ENCODE results near the gene XDH. TPM values are rescaled to one million over a fixed set of nuclear protein-coding genes. Genes with fewer than 3 reads are reported as not detected.

Gene XDH
- polyA plus RNA-seq, 1 donor (not counting 4 experiments of a cell fraction or from before 2014, with no cell fraction given) = 40.6 TPM

DNA sequence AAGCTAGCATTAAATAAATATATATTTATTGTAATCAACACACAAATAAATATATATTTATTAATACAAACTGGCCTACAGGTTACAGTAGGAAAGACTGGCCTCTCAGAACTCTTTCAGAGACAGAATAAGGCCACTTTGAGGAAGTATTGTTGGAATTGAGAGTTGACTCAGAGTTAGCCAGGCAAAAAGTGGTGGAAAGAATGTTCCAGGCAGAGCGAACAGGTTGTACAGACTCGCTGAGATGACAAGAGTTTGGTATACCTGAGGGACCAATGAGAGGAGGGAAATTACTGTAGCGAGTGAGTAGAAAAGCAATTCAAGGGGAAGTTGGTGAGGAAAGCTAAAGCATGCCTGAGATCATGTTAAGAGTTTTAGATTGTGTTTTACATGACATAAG lies 19.0 kb upstream of the XDH start:
- H3K4me3 ChIP-seq (ENCODE audit: control insufficient read depth in 2 of 3, extremely low read depth in 1 of 3, insufficient read depth in 2 of 3, low read depth in 1 of 3, low read length in 3 of 3) = no peak overlapping the region
- TF ChIP-seq EZH2 (IDR thresholded peaks at IDR 0.05; ENCODE audit: low read length) = no peak
- TF ChIP-seq, protein P1, sequence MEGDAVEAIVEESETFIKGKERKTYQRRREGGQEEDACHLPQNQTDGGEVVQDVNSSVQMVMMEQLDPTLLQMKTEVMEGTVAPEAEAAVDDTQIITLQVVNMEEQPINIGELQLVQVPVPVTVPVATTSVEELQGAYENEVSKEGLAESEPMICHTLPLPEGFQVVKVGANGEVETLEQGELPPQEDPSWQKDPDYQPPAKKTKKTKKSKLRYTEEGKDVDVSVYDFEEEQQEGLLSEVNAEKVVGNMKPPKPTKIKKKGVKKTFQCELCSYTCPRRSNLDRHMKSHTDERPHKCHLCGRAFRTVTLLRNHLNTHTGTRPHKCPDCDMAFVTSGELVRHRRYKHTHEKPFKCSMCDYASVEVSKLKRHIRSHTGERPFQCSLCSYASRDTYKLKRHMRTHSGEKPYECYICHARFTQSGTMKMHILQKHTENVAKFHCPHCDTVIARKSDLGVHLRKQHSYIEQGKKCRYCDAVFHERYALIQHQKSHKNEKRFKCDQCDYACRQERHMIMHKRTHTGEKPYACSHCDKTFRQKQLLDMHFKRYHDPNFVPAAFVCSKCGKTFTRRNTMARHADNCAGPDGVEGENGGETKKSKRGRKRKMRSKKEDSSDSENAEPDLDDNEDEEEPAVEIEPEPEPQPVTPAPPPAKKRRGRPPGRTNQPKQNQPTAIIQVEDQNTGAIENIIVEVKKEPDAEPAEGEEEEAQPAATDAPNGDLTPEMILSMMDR (optimal IDR thresholded peaks at IDR 0.05 in 1 of 3, IDR thresholded peaks at IDR 0.05 in 1 of 3, conservative IDR thresholded peaks at IDR 0.05 in 1 of 3; ENCODE audit: extremely low read depth in 1 of 3, insufficient read depth in 2 of 3, low read length in 3 of 3) = no peak
- dilution Hi-C loops (cut with MboI; ENCODE audit: extremely low pct_ligation_motif_present, low sequenced_read_pairs) = no loop called here
- DNase-seq (ENCODE audit: low read depth, low spot score) (no peak), FAIRE-seq (peak; percentile 65)
- no peak overlapping the region for H3K9ac ChIP-seq (ENCODE audit: control insufficient read depth, extremely low read depth, insufficient read depth, low read length)
- peaks cover 23% of the 10 kb centered on the region for H3K4me1 ChIP-seq (ENCODE audit: control insufficient read depth, extremely low read depth, insufficient read depth, low read length)
- no peaks in the 10 kb centered on the region for H3K9me1 ChIP-seq (ENCODE audit: control insufficient read depth, extremely low read depth, insufficient read depth, low read length)
- no peaks in the 10 kb centered on the region for H4K20me1 ChIP-seq (ENCODE audit: control insufficient read depth, extremely low read depth, insufficient read depth, low read length)
- H3K9me3 ChIP-seq (ENCODE audit: control insufficient read depth, low read depth, low read length) = no peaks in the 10 kb centered on the region
- H3K27ac ChIP-seq (ENCODE audit: control insufficient read depth, insufficient read depth, low read length) = no peak overlapping the region
- H3K36me3 ChIP-seq (ENCODE audit: control insufficient read depth in 2 of 2, extremely low read depth in 1 of 2, insufficient read depth in 2 of 2, low read length in 2 of 2) = no peaks in the 10 kb centered on the region
- no peaks in the 10 kb centered on the region for H3K27me3 ChIP-seq (ENCODE audit: control insufficient read depth, extremely low read depth, insufficient read depth, low read length)
- H3K4me2 ChIP-seq (ENCODE audit: control insufficient read depth, extremely low read depth, insufficient read depth, low read depth, low read length) = no peak overlapping the region
- H3K79me2 ChIP-seq (ENCODE audit: control insufficient read depth, insufficient read depth, low read length) = no peaks in the 10 kb centered on the region
- H2AFZ ChIP-seq (ENCODE audit: control insufficient read depth, low read length) = no peak overlapping the region

DNA sequence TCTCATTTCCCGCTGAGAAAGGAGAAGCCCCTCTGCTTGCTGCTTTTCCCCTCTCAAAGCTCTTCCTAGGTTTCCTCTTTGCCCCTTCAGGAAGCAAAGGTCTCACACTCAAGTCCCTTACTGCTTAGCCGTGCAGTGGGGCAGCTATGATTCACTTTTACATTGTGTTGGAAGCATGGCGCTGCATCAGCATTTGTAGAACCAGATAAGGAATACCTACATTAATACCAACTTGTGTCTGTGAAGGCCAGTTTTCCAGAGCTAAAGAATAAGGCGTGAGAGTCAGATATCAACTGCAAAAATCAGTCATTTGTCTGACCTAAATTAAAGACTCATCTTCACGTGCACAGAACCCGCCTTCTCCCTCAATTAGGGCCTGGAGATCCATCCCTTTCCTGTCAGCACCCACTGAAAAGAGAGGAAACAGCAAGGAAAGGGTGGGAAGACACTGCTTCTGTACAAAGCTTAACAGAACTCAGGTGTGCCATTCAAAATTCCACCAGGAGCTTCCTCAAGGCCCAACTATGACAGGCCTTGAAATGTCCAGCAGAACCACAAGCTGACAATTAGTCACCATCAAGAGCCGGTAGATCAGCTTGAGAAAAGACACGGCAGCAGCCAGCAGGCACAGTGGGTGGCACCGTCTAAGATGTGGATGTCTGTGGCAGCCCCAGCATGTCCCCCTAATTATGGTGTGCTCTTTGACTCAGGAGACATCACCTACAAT lies 16.1 kb upstream of the XDH start:
- no peak for FAIRE-seq
- H3K36me3 ChIP-seq (ENCODE audit: control insufficient read depth in 2 of 2, extremely low read depth in 1 of 2, insufficient read depth in 2 of 2, low read length in 2 of 2) = no peaks in the 10 kb centered on the region
- no peak overlapping the region for H3K4me3 ChIP-seq (ENCODE audit: control insufficient read depth in 2 of 3, extremely low read depth in 1 of 3, insufficient read depth in 2 of 3, low read depth in 1 of 3, low read length in 3 of 3)
- dilution Hi-C loops (cut with MboI; ENCODE audit: extremely low pct_ligation_motif_present, low sequenced_read_pairs) = no loop called here
- peak overlapping the region; percentile 80 for H3K27ac ChIP-seq (ENCODE audit: control insufficient read depth, insufficient read depth, low read length)
- H3K9me3 ChIP-seq (ENCODE audit: control insufficient read depth, low read depth, low read length) = no peaks in the 10 kb centered on the region
- peak overlapping the region; percentile 10 for H3K9ac ChIP-seq (ENCODE audit: control insufficient read depth, extremely low read depth, insufficient read depth, low read length)
- no peak overlapping the region for H2AFZ ChIP-seq (ENCODE audit: control insufficient read depth, low read length)
- no peaks in the 10 kb centered on the region for H3K27me3 ChIP-seq (ENCODE audit: control insufficient read depth, extremely low read depth, insufficient read depth, low read length)
- TF ChIP-seq EZH2 (IDR thresholded peaks at IDR 0.05; ENCODE audit: low read length) = no peak
- TF ChIP-seq, protein P1 (optimal IDR thresholded peaks at IDR 0.05 in 1 of 3, IDR thresholded peaks at IDR 0.05 in 1 of 3, conservative IDR thresholded peaks at IDR 0.05 in 1 of 3; ENCODE audit: extremely low read depth in 1 of 3, insufficient read depth in 2 of 3, low read length in 3 of 3) = no peak
- no peaks in the 10 kb centered on the region for H3K79me2 ChIP-seq (ENCODE audit: control insufficient read depth, insufficient read depth, low read length)
- H4K20me1 ChIP-seq (ENCODE audit: control insufficient read depth, extremely low read depth, insufficient read depth, low read length) = no peaks in the 10 kb centered on the region
- H3K4me1 ChIP-seq (ENCODE audit: control insufficient read depth, extremely low read depth, insufficient read depth, low read length) = peaks cover 23% of the 10 kb centered on the region
- DNase-seq (ENCODE audit: low read depth, low spot score) = no peak
- H3K9me1 ChIP-seq (ENCODE audit: control insufficient read depth, extremely low read depth, insufficient read depth, low read length) = no peaks in the 10 kb centered on the region
- H3K4me2 ChIP-seq (ENCODE audit: control insufficient read depth, extremely low read depth, insufficient read depth, low read depth, low read length) = peak overlapping the region; percentile 53
